Measurements from ENCODE around the gene USP35.

USP35 gene

GRCh38 chr11:78255919-78256318 lies 67.2 kb downstream of the USP35 start:
- H3K27ac ChIP-seq, result no peak overlapping the region

DNA sequence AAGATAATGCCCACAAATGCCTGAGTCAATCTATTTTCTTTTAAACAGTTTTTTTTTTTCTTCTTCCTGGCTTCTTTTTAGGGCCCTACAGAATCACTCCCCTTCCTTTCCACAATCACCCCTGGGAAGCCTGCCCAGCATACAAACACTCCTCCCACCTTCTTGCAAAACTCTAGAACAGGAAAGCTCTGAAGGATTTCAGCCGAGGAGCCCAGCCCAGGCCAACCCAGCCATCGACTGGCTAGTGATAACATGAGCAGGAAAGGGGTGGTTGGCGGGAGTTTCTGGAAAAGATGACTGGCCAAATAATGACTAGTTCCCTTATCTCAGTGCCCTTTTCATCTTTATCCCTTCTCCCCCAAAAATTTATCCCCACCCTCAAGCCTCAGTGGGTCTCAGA lies 68.2 kb downstream of the USP35 start:
- Histone ChIP-seq H3K27me3 (ENCODE audit: control insufficient read depth, insufficient read depth, low read length) (no peaks in the 10 kb centered on the region), H3K4me3 (ENCODE audit: low read depth, low read length) (no peak overlapping the region), H3K27ac (peak overlapping the region; percentile 42), H3K36me3 (ENCODE audit: control insufficient read depth, insufficient read depth, low read length) (no peaks in the 10 kb centered on the region), H2AFZ (peak overlapping the region; percentile 42), H3K9me3 (ENCODE audit: control insufficient read depth, low read length) (no peaks in the 10 kb centered on the region), H3K79me2 (no peaks in the 10 kb centered on the region), H3K9ac (no peak overlapping the region), H3K4me1 (peaks cover 12% of the 10 kb centered on the region), H3K4me2 (ENCODE audit: low read length) (no peak overlapping the region)
- TF ChIP-seq CTCF (IDR thresholded peaks at IDR 0.05), result no peak

More at GRCh38 chr11:78255919-78256318, 67.2 kb downstream of the USP35 start:
- no peak for TF ChIP-seq CTCF (IDR thresholded peaks at IDR 0.05)
- peaks cover 7% of the 10 kb centered on the region for H3K4me1 ChIP-seq
- H3K9ac ChIP-seq, result no peak overlapping the region
- no peaks in the 10 kb centered on the region for H3K9me3 ChIP-seq (ENCODE audit: control insufficient read depth, low read length)
- H3K36me3 ChIP-seq (ENCODE audit: control insufficient read depth, insufficient read depth, low read length), result no peaks in the 10 kb centered on the region
- no peak overlapping the region for H3K4me2 ChIP-seq (ENCODE audit: low read length)
- H3K4me3 ChIP-seq (ENCODE audit: low read depth, low read length), result no peak overlapping the region
- H3K27me3 ChIP-seq (ENCODE audit: control insufficient read depth, insufficient read depth, low read length), result no peaks in the 10 kb centered on the region
- no peaks in the 10 kb centered on the region for H3K79me2 ChIP-seq
- no peak overlapping the region for H2AFZ ChIP-seq

- no peak overlapping the region for H3K9ac ChIP-seq
These were observed 68.9 kb downstream of the USP35 start for GRCh38 chr11:78257654-78258053.

GRCh38 chr11:78259777-78260487 lies 71.2 kb downstream of the USP35 start:
- Histone ChIP-seq H3K4me1 (peaks cover 12% of the 10 kb centered on the region), H3K79me2 (no peaks in the 10 kb centered on the region), H3K4me2 (ENCODE audit: low read length) (no peak overlapping the region), H3K9me3 (ENCODE audit: control insufficient read depth, low read length) (no peaks in the 10 kb centered on the region), H3K9ac (no peak overlapping the region), H2AFZ (no peak overlapping the region), H3K27me3 (ENCODE audit: control insufficient read depth, insufficient read depth, low read length) (no peaks in the 10 kb centered on the region), H3K4me3 (ENCODE audit: low read depth, low read length) (no peak overlapping the region), H3K27ac (peak overlapping the region; percentile 25), H3K36me3 (ENCODE audit: control insufficient read depth, insufficient read depth, low read length) (no peaks in the 10 kb centered on the region)
- TF ChIP-seq CTCF (IDR thresholded peaks at IDR 0.05), result no peak

More at GRCh38 chr11:78257654-78258053, 68.9 kb downstream of the USP35 start:
- no peaks in the 10 kb centered on the region for H3K27me3 ChIP-seq (ENCODE audit: control insufficient read depth, insufficient read depth, low read length)
- TF ChIP-seq CTCF (IDR thresholded peaks at IDR 0.05), result no peak
- no peaks in the 10 kb centered on the region for H3K36me3 ChIP-seq (ENCODE audit: control insufficient read depth, insufficient read depth, low read length)
- H3K4me3 ChIP-seq (ENCODE audit: low read depth, low read length), result no peak overlapping the region
- no peak overlapping the region for H3K27ac ChIP-seq
- H3K4me1 ChIP-seq, result peaks cover 12% of the 10 kb centered on the region
- no peaks in the 10 kb centered on the region for H3K79me2 ChIP-seq
- H3K9me3 ChIP-seq (ENCODE audit: control insufficient read depth, low read length), result no peaks in the 10 kb centered on the region
- no peak overlapping the region for H2AFZ ChIP-seq
- H3K4me2 ChIP-seq (ENCODE audit: low read length), result no peak overlapping the region

GRCh38 chr11:78261367-78261766 lies 72.6 kb downstream of the USP35 start:
- H3K36me3 ChIP-seq (ENCODE audit: control insufficient read depth, insufficient read depth, low read length), result no peaks in the 10 kb centered on the region
- peak overlapping the region; percentile 19 for H2AFZ ChIP-seq
- H3K4me1 ChIP-seq, result peaks cover 12% of the 10 kb centered on the region
- H3K4me3 ChIP-seq (ENCODE audit: low read depth, low read length), result no peak overlapping the region
- no peak for TF ChIP-seq CTCF (IDR thresholded peaks at IDR 0.05)
- H3K9me3 ChIP-seq (ENCODE audit: control insufficient read depth, low read length), result no peaks in the 10 kb centered on the region
- no peak overlapping the region for H3K9ac ChIP-seq
- no peak overlapping the region for H3K4me2 ChIP-seq (ENCODE audit: low read length)
- peak overlapping the region; percentile 34 for H3K27ac ChIP-seq
- no peaks in the 10 kb centered on the region for H3K27me3 ChIP-seq (ENCODE audit: control insufficient read depth, insufficient read depth, low read length)
- H3K79me2 ChIP-seq, result no peaks in the 10 kb centered on the region

Measured in parathyroid adenoma (tissue), 2 donors.